DND-41 (cell line): ENCODE data around the gene IL1R2.

ENCODE experiments used
- ATAC-seq: fragments of 200-7000 bp; cut with Tn5 transposase; 3 replicates; pipeline ENCODE4 v1.9.1; 2021; ENCODE audit warnings: low read depth; ENCODE audit not compliant: insufficient read depth
- DNase-seq: peaks from one replicate; pipeline ENCODE4 v3.0.0-alpha.2; 2020
- H2AFZ ChIP-seq: 2 replicates; pipeline ENCODE4 v1.6.0; 2012; ENCODE audit warnings: low read depth, low read length
- H3K27ac ChIP-seq: 2 replicates; pipeline ENCODE4 v1.5.1; 2012; ENCODE audit warnings: low read length, inconsistent platforms
- H3K27me3 ChIP-seq: fragments of 200-600 bp; sonication (generic); 2 replicates; pipeline ENCODE4 v1.6.0; 2012; ENCODE audit warnings: low read length, mild to moderate bottlenecking, inconsistent platforms; ENCODE audit not compliant: insufficient read depth, poor library complexity
- H3K36me3 ChIP-seq: 2 replicates; pipeline ENCODE4 v1.5.1; 2012; ENCODE audit warnings: low read length, inconsistent platforms; ENCODE audit not compliant: insufficient read depth
- H3K4me1 ChIP-seq: 2 replicates; pipeline ENCODE4 v1.5.1; 2012; ENCODE audit warnings: mild to moderate bottlenecking, low read length; ENCODE audit not compliant: insufficient read depth
- H3K4me2 ChIP-seq: 2 replicates; pipeline ENCODE4 v1.6.0; 2012; ENCODE audit warnings: mild to moderate bottlenecking, moderate library complexity, low read length, inconsistent platforms; ENCODE audit not compliant: insufficient read depth
- H3K4me3 ChIP-seq, 2 experiments: fragments of 200-600 bp in 1 of 2; shearing (Covaris generic) in 1 of 2; 2 replicates each; pipeline ENCODE4 v1.5.1; 2012 to 2016; ENCODE audit warnings: inconsistent platforms in 2 of 2, low read length in 2 of 2, mild to moderate bottlenecking in 2 of 2, low read depth in 1 of 2, moderate library complexity in 1 of 2
- H3K79me2 ChIP-seq: 2 replicates; pipeline ENCODE4 v1.6.0; 2012; ENCODE audit warnings: low read length, inconsistent platforms; ENCODE audit not compliant: insufficient read depth
- H3K9ac ChIP-seq: 2 replicates; pipeline ENCODE4 v1.6.0; 2012; ENCODE audit warnings: low read depth, mild to moderate bottlenecking, inconsistent platforms, low read length, moderate library complexity
- H3K9me3 ChIP-seq: 2 replicates; pipeline ENCODE4 v1.5.1; 2012; ENCODE audit warnings: low read length, moderate library complexity, mild to moderate bottlenecking, inconsistent platforms; ENCODE audit not compliant: insufficient read depth, severe bottlenecking
- H4K20me1 ChIP-seq: 2 replicates; pipeline ENCODE4 v1.6.0; 2012; ENCODE audit warnings: low read length; ENCODE audit not compliant: insufficient read depth
- CTCF ChIP-seq: IDR thresholded peaks from 2 replicates; pipeline ENCODE4 v1.5.1; 2012; ENCODE audit warnings: borderline replicate concordance, low read length, moderate library complexity, mild to moderate bottlenecking; ENCODE audit not compliant: poor library complexity, severe bottlenecking; ENCODE audit errors: extremely low read depth
- EZH2 ChIP-seq: IDR thresholded peaks from 3 replicates; pipeline ENCODE4 v1.6.1; 2012; ENCODE audit warnings: borderline replicate concordance, low read depth, mild to moderate bottlenecking, moderate library complexity, low read length, inconsistent platforms; ENCODE audit not compliant: severe bottlenecking

The IL1R2 gene

GRCh38 chr2:102060047-102060446 lies 68.3 kb downstream of the IL1R2 start:
- no peak overlapping the region for H3K27ac ChIP-seq
- no peaks in the 10 kb centered on the region for H3K79me2 ChIP-seq
- H3K4me1 ChIP-seq, result no peaks in the 10 kb centered on the region
- no peaks in the 10 kb centered on the region for H3K9me3 ChIP-seq
- H2AFZ ChIP-seq, result no peak overlapping the region
- no peak overlapping the region for H3K9ac ChIP-seq
- H4K20me1 ChIP-seq, result no peaks in the 10 kb centered on the region
- no peak for TF ChIP-seq CTCF
- TF ChIP-seq EZH2, result no peak
- H3K4me3 ChIP-seq, result no peak overlapping the region
- DNase-seq (no peak), ATAC-seq (no peak)
- no peak overlapping the region for H3K4me2 ChIP-seq
- no peaks in the 10 kb centered on the region for H3K36me3 ChIP-seq
- peaks cover 3% of the 10 kb centered on the region for H3K27me3 ChIP-seq

- no peaks in the 10 kb centered on the region for H3K36me3 ChIP-seq
- no peaks in the 10 kb centered on the region for H3K4me1 ChIP-seq
- ATAC-seq, result no peak
- TF ChIP-seq EZH2 (no peak), CTCF (no peak)
- H3K4me3 ChIP-seq, result no peak overlapping the region
- no peak for DNase-seq
- peaks cover 3% of the 10 kb centered on the region for H3K27me3 ChIP-seq
- no peak overlapping the region for H2AFZ ChIP-seq
- no peak overlapping the region for H3K4me2 ChIP-seq
- H3K9me3 ChIP-seq, result no peaks in the 10 kb centered on the region
- no peaks in the 10 kb centered on the region for H3K79me2 ChIP-seq
- no peak overlapping the region for H3K9ac ChIP-seq
- no peak overlapping the region for H3K27ac ChIP-seq
- H4K20me1 ChIP-seq, result no peaks in the 10 kb centered on the region
Measured at GRCh38 chr2:102060792-102061191, 69.0 kb downstream of the IL1R2 start.

GRCh38 chr2:102061286-102061699 lies 69.5 kb downstream of the IL1R2 start:
- Histone ChIP-seq H2AFZ (no peak overlapping the region), H3K9ac (no peak overlapping the region), H3K4me1 (no peaks in the 10 kb centered on the region), H4K20me1 (no peaks in the 10 kb centered on the region), H3K36me3 (no peaks in the 10 kb centered on the region), H3K9me3 (no peaks in the 10 kb centered on the region), H3K27me3 (peaks cover 3% of the 10 kb centered on the region), H3K4me3 (no peak overlapping the region), H3K27ac (no peak overlapping the region), H3K79me2 (no peaks in the 10 kb centered on the region), H3K4me2 (no peak overlapping the region)
- ATAC-seq (no peak), DNase-seq (no peak)
- TF ChIP-seq CTCF, result no peak
- TF ChIP-seq EZH2, result no peak
